C4-2B (cell line): Measurements from ENCODE around the gene LRMDA.
"Not testable (repeated sequence)": the region's sequence is repeated elsewhere in the genome, so short reads cannot be mapped to it uniquely, and the experiment has no call there.

Experiments
- H3K27ac ChIP-seq: fragments of 450-650 bp; 2 replicates; pipeline ENCODE4 v1.5.1; 2017
- CTCF ChIP-seq: fragments of 450-650 bp; conservative IDR thresholded peaks from 2 replicates; pipeline ENCODE4 v1.5.1; 2017; ENCODE audit warnings: mild to moderate bottlenecking
- ZFX ChIP-seq: fragments of 450-650 bp; IDR thresholded peaks from 2 replicates; pipeline ENCODE4 v1.6.1; 2017

Gene LRMDA

GRCh38 chr10:76581506-76582256 lies 1150.3 kb downstream of the LRMDA start:
- no peak overlapping the region for H3K27ac ChIP-seq
- TF ChIP-seq CTCF, result no peak
- TF ChIP-seq ZFX, result no peak

DNA sequence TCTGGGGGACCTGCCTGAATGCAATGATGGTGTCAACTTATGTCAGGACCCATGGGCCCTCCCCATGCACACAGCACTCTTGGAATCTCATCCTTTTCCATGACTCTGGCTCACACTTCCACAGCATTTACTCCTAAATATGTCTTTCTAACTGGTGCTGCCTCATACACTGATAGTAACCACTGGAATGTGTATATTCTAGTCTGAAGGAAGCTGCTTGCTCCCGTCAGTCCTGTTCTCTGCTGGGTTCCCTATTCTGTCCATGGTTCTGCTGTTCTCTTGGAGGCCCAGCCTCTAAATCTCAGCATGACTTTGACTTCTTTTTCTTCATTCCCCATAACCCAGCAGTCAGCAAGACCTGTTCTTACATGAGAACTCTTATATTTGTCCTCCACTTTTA lies 1151.1 kb downstream of the LRMDA start:
- H3K27ac ChIP-seq, result no peak overlapping the region
- TF ChIP-seq ZFX (no peak), CTCF (no peak)

GRCh38 chr10:76583711-76584161 lies 1152.3 kb downstream of the LRMDA start:
- H3K27ac ChIP-seq, result no peak overlapping the region

DNA sequence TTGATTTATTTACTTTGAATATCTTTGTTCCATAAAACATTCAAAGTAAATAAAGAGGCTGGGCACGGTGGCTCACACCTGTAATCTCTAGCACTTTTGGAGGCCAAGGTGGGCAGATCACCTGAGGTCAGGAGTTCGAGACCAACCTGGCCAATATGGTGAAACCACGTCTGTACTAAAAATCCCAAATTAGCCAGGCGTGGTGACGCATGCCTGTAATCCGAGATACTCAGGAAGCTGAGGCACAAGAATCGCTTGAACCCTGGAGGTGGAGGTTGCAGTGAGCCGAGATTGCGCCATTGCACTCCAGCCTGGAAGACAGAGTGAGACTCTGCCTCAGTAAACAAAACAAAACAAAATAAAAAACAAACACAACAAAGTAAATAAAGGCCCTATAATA lies 1153.0 kb downstream of the LRMDA start:
- not testable (repeated sequence) for H3K27ac ChIP-seq

More at GRCh38 chr10:76583711-76584161, 1152.3 kb downstream of the LRMDA start:
- TF ChIP-seq CTCF (no peak), ZFX (no peak)
